Cerebellar cortex (tissue), 1 donor: ENCODE results near the gene VAMP3.
"Not testable (repeated sequence)": the region's sequence is repeated elsewhere in the genome, so short reads cannot be mapped to it uniquely, and the experiment has no call there.

Experiments used
- DNase-seq: peaks from one replicate; pipeline ENCODE4 v3.0.0-alpha.2; 2015; ENCODE audit warnings: low spot score

The VAMP3 gene

DNA sequence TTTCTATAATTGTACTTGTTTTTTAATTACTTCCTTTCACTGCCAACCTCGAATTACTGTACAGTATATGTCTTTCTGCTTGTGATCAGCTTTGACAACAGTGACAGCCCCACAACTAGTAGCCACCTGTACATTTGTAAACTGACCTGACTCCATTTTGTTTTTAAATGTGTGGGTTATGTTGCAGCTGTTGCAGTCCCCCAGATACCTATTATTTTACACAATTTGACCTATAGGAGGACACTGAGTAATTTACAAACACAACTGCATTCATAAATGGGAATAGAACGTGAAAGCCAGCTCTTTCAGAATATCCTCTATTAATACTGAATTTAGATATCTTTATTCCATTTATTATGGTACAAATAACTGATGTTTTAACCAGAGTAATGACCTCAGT lies 2.5 kb upstream of the VAMP3 start:
- no peak for DNase-seq

DNA sequence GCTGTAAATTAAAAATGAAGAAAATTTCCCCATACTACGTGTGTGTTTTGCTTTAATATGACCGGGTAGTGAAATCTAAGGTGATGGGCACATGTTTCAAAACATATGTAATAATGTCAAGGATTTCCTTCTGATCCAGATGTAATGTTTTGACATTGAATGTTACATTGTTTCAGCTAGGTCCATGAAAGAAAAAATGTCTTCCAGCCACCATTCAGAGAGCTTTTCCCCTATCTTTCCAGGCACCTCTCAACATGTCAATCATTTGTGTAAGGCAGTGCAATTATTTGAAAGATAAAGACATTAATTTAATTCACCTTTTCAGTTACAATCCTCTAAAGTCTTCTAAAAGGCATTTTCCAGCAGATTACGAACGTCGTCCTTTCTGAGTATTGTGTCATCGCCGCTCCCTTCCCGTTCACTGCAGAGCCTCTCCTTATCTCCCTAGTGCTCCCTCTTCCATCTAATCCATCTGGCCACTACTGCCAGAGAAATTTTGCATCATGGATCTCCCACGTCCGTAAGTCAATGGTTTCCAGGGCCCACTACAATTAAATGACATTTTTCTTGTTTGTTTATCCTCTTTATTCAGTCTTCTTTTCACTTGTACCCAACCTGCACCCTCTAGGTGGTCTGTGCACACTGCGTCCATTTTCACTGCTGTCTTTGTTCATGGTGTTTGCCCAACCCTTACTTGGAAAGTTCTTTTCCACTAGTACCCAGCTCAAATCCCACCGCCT lies 1.3 kb upstream of the VAMP3 start:
- no peak for DNase-seq

DNA sequence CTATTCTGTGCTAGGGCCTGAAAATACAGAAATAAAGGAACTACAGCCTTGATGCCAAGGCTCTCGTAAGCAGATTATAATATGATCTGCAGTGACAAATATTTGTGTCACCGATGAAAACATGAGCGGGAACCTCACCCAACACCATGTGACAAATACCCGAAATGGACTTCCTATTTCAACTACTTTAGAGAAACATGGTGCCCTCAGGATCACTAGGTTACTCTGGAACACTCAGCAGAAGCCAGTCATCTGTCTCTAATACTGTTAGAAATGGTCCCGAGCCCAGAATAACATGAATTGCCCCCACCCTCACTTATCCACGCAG lies 463 bp upstream of the VAMP3 start:
- DNase-seq = no peak

DNA sequence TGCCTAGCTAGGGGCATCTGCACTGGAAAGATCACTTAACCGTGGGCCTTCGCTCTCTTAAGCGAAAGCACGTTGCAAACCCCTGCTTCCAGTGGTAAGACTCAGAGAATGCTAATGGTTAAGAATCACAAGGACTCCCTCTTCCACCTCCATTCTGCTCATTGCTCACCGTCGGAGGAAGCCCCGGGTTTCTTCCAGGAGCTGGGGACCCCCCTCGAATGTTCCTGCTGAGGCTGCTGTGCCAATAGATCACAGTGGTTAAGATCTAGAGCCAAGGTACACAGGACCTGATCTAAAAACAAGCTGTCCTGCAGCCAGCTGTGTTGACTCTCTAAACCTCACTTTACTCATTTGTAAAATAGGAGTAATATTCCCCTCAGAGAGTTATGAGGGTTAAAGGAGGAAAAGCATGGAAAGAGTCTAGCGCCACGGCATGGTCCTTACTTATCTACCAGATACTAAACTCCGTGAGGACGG lies 765 bp downstream of the VAMP3 start:
- no peak for DNase-seq

DNA sequence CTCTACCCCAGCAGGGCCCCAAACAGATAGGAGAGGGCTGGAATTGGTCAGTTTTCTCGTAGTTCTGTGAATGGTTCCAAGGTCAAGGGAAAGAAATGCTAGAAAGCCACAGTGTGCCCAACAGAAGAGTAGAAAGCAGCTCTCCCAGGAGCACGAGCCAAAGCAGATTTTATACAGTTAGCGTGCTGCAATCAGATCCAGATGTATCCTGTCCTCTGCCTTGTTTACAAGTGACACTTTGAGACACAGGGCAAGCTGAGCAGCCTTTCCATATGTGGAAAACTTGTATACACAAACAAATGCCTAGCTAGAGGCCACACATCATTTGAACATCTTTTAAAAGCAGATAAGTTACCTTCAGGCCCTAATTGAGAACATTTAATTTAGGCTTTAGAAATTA lies 6.5 kb downstream of the VAMP3 start:
- no peak for DNase-seq

- DNase-seq = no peak
These were observed 7.1 kb downstream of the VAMP3 start for GRCh38 chr1:7778133-7778628.

DNA sequence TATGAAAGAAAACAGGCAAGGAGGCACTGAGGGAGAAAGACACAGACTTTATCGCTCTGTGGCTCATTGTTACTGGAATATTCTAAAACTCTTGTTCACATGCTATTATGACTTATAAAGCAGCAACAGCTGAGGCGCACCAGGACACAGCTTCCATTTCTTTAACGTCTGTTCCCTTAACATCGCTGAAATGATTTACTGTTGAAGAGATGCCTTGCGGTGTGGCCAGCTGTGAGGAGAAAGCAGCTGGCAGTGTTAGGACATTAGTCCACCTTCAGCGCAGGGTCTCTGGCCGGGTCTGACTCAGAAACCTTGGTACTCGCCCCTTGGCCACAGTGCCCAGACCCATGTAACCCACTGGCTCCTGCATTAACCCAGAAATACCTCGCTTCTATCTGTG lies 9.9 kb downstream of the VAMP3 start:
- no peak for DNase-seq

DNA sequence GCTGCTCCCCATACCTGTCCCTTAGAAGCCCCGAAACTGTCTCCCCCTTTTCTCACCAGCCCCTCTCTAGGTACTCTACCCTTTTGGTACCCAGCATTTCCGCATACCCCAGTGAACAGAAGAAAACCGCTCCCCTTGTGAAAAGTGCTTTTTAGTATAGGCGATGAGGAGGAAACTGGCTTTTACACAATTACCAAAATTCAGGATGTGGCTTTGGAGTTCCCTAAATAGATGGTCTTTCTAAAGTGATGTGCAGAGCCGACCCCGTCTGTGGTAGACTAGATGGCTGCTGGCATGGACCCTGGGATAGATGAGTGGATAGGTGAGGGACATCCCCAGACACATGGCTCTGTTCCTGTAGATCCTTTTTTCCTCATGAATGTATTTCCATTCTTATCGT lies 10.4 kb downstream of the VAMP3 start:
- no peak for DNase-seq

DNA sequence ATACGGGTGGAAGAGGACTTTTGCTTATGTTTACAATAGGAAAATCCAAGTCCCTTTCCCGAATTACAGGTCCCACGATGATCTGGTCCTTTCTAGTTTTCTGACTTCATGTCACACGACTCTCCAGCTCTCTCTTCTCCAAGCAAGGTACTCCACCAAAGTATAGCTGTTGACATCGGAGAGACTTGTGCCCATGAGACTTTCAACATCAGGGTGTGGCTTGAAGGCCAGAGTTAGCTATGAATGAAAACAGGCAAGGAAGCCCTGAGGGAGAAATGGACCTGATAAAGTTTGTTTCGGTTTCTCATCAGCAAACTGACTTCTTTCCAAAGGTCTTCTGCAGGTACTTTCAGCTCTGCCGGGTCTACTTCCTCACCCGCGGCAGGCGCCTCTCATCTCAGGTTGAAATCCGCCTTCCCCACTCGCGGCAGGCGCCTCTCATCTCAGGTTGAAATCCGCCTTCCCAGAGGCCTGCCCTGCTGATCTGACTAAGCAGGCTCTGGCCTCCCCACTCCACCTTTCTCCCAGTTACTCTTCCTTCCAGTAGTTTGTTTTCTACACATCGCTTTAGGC lies 10.9 kb downstream of the VAMP3 start:
- no peak for DNase-seq

DNA sequence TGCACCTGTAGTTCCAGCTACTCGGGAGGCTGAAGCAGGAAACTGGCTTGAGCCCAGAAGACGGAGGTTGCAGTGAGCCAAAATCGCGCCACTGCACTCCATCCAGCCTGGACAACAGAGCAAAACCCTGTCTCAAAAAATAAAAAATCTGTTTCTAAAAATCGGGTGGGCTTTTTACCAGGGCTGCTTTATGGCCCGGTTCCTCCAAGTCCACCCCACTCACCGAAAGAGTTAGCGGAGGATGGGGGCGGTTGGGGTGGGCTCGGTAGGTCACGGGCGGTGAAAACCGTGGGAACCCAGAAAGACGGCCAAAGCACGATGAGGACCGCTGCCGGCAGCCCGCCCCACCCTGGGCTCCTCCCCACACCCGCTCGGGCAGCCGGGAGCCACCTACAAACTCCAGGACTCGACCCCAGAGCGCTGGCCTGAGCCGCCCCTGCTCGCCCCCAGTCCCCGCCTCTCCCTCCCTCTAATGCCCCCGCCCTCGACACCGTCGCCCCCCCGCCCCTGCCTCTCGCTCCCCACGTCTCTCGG lies 12.1 kb downstream of the VAMP3 start:
- DNase-seq = peak; percentile 74

- DNase-seq = peak; percentile 97
These were observed 12.9 kb downstream of the VAMP3 start, which contains the start of gene PER3 for GRCh38 chr1:7783826-7784491. TSS of gene PER3 (plus strand) at chr1:7784291. CDS start at chr1:7784878, 587 bp downstream.

DNA sequence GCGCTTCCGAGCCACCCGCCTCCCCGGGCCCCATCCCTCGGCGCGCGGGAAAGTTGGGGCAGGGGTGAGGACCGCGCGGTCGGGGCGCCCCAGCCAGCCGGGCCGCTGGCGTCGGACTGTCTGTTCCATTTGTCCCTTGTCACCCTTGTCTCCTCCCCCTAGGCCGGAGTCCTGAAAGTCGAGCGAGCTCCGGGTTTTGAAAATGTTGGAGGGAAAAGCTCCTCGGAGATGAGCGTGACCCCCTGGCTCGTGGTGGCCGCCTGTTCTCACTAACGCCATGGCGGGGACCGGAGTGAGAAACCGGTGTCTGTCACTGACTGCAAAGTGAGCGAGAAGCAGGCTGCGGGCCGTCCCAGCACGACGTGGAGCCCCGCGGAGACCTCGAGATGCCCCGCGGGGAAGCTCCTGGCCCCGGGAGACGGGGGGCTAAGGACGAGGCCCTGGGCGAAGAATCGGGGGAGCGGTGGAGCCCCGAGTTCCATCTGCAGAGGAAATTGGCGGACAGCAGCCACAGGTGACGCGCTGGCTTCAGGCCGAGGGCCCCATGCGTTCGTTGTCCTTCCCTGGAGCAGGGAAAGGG lies 13.5 kb downstream of the VAMP3 start:
- DNase-seq = peak; percentile 50

- no peak for DNase-seq
These were observed 14.0 kb downstream of the VAMP3 start for GRCh38 chr1:7785108-7785507.

DNA sequence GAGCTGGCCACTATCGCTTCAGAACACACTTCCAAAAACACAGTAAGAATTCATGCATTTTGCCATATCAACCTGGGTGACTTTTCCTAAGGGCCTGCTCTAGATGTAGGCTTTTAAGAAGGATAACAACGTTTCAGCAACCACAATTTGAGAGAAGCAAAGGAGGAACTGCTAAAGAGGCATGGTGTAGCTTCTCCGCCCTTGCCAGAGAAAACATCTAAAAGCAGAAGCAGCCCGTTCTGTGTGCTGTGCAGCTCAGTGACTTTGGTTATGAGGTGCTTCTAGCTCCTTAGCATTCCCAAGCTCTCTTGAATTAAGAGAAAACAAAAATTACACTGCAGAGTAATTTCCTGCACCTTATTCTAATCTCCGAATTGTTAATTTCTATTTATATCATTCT lies 15.7 kb downstream of the VAMP3 start:
- DNase-seq = peak; percentile 31

DNA sequence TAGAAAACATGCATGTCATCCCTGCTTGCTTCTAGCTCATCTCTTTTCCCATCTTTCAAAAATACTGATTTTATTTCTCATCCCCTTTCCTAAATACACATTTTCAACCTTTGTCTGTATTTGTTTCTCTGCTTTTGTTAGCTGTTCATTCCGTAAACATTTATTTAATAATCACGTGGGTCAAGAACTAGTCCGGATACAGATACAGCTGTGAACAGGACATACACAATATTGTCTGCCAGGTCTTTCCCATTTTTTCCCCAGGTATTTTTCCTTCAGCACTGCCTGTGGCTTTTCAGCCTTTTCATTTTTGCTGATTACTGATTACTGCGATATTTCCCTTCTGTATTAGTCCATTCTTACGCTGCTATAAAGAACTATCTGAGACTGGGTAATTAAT lies 18.7 kb downstream of the VAMP3 start:
- no peak for DNase-seq

GRCh38 chr1:7791027-7791426 lies 19.9 kb downstream of the VAMP3 start:
- DNase-seq = not testable (repeated sequence)

- no peak for DNase-seq
These were observed 24.3 kb downstream of the VAMP3 start for GRCh38 chr1:7795406-7795805.

DNA sequence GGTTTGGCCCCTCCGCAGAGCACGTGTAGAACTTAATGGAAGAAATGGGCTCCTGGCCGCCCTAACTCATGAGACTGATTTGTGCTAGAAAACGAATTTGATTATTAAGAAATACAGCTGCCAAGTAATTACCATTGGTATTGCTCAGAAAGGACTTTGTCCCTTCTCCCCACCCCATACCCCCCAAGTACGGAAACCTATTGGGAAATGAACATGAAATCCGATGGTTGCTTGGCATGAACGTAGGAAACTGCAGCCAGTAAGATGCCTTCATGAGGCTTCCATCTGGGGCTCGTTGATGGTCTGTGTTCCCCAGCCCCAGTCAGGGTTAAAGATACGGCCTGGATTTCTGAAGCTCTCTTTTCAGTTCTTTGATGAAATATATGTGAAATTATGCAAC lies 34.4 kb downstream of the VAMP3 start:
- DNase-seq = no peak

- no peak for DNase-seq
These were observed 37.3 kb downstream of the VAMP3 start for GRCh38 chr1:7808253-7808844.

DNA sequence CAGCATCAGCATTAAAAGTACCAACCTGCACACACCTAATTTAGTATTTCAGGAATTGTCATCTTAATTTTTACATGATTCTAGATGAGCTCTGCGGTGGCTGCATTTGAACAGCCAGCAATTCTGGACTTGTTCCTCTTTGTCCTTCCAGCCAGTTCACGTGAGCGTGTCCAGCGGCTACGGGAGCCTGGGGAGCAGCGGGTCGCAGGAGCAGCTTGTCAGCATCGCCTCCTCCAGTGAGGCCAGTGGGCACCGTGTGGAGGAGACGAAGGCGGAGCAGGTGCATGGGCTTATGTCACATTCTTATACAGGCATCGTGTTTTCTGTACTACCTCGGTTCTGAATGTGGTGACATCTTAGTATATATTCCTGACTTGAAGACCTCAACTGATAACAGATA lies 38.6 kb downstream of the VAMP3 start:
- no peak for DNase-seq

- DNase-seq = no peak
These were observed 39.3 kb downstream of the VAMP3 start for GRCh38 chr1:7810395-7810794.

DNA sequence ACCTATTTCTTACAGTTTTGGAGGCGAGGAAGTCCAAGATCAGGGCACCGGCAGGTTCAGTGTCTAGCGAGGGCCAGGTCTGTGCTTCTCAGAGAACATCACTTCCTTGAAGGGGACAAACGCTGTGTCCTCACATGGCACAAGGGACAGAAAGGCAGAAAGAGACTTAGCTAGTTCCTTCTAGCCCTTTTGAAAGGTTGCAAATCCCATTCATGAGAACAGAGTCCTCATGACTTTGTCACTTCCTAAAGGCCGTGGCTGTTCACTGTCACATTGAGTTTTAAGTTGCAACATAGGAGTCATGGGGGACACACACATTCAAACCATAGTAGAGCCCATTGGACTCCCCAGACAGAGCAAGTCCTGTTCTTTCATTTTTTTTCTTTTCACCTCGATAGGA lies 40.4 kb downstream of the VAMP3 start:
- DNase-seq = no peak
